H1 (cell line): ENCODE results near the gene ADRA2A. TPM values are rescaled to one million over a fixed set of nuclear protein-coding genes. Genes with fewer than 3 reads are reported as not detected.

Source experiments
- CTCF ChIA-PET: fragments of 300-600 bp; sonication (Branson Sonifier 250); formaldehyde crosslinking; loops from one replicate; lab custom pipeline; 2021; ENCODE audit not compliant: partially characterized antibody; lab: Charles Lee
- POLR2A ChIA-PET: fragments of 300-600 bp; sonication (Branson Sonifier 250); formaldehyde crosslinking; loops from one replicate; lab custom pipeline; 2021; ENCODE audit warnings: inconsistent platforms; ENCODE audit not compliant: partially characterized antibody; lab: Charles Lee
- DNase-seq, 2 experiments: peaks; one replicate each; pipeline versions ENCODE4 v3.0.0 to v3.0.0-alpha.2; 2010 to 2022; ENCODE audit warnings: low spot score in 2 of 2, low read depth in 1 of 2, mixed read lengths in 1 of 2
- FAIRE-seq: peaks from 2 replicates; lab custom pipeline; 2011; peaks lifted over from hg19 to GRCh38; lab: Jason Lieb, UNC
- H2AFZ ChIP-seq: 2 replicates; pipeline ENCODE4 v1.8.1; 2012; ENCODE audit warnings: low read length, inconsistent platforms
- H2AK5ac ChIP-seq: 2 replicates; pipeline ENCODE4 v1.6.1; 2013; ENCODE audit warnings: low read depth, low read length
- H2BK120ac ChIP-seq: replicated peaks from 2 replicates; pipeline ENCODE3; 2013; ENCODE audit warnings: low read depth, low read length, inconsistent platforms
- H2BK12ac ChIP-seq: 2 replicates; pipeline ENCODE4 v1.6.1; 2013; ENCODE audit warnings: low read depth, low read length
- H2BK15ac ChIP-seq: 2 replicates; pipeline ENCODE4 v1.6.1; 2013; ENCODE audit warnings: low read length
- H2BK20ac ChIP-seq: 2 replicates; pipeline ENCODE4 v1.6.1; 2013; ENCODE audit warnings: low read length
- H2BK5ac ChIP-seq: 2 replicates; pipeline ENCODE4 v1.6.1; 2013; ENCODE audit warnings: low read depth, low read length
- H3K14ac ChIP-seq: 2 replicates; pipeline ENCODE4 v1.6.1; 2013; ENCODE audit warnings: inconsistent platforms; ENCODE audit not compliant: insufficient read length
- H3K18ac ChIP-seq: 2 replicates; pipeline ENCODE4 v1.6.1; 2013; ENCODE audit warnings: low read length; ENCODE audit errors: extremely low read depth
- H3K23ac ChIP-seq: 2 replicates; pipeline ENCODE4 v1.6.1; 2013; ENCODE audit warnings: inconsistent platforms; ENCODE audit not compliant: insufficient read length
- H3K23me2 ChIP-seq: 2 replicates; pipeline ENCODE4 v1.6.1; 2013; ENCODE audit warnings: low read depth, low read length
- H3K27ac ChIP-seq: 2 replicates; pipeline ENCODE4 v1.6.1; 2011; ENCODE audit warnings: low read depth, low read length, inconsistent platforms
- H3K27me3 ChIP-seq, 4 experiments: replicated peaks in 1 of 4; 1 replicate in 1 of 4; 2 replicates in 3 of 4; pipeline versions ENCODE4 v1.6.1 to v1.8.1; 2011 to 2013; ENCODE audit warnings: low read length in 3 of 4, mild to moderate bottlenecking in 3 of 4, inconsistent platforms in 2 of 4, mixed read lengths in 2 of 4, moderate library complexity in 1 of 4; ENCODE audit not compliant: control insufficient read depth in 3 of 4, insufficient read depth in 3 of 4; ENCODE audit errors: extremely low read depth in 1 of 4
- H3K36me3 ChIP-seq, 4 experiments: 2 replicates each; pipeline versions ENCODE4 v1.6.1 to v1.8.1; 2011 to 2013; ENCODE audit warnings: mild to moderate bottlenecking in 4 of 4, low read length in 3 of 4, moderate library complexity in 2 of 4, control low read depth in 1 of 4, inconsistent platforms in 1 of 4; ENCODE audit not compliant: insufficient read depth in 4 of 4, control insufficient read depth in 2 of 4
- H3K4ac ChIP-seq: replicated peaks from 2 replicates; pipeline ENCODE3; 2013; ENCODE audit warnings: low read length, low read depth, mixed read lengths, inconsistent platforms; ENCODE audit not compliant: insufficient read length
- H3K4me1 ChIP-seq, 4 experiments: replicated peaks in 1 of 4; 1 replicate in 1 of 4; 2 replicates in 3 of 4; pipeline versions ENCODE4 v1.6.1 to v1.8.1; 2011 to 2013; ENCODE audit warnings: low read length in 3 of 4, inconsistent platforms in 2 of 4, mixed read lengths in 1 of 4; ENCODE audit not compliant: insufficient read depth in 4 of 4, control insufficient read depth in 3 of 4
- H3K4me2 ChIP-seq, 2 experiments: 2 replicates each; pipeline versions ENCODE4 v1.6.1 to v1.8.1; 2011 to 2013; ENCODE audit warnings: low read depth in 2 of 2, low read length in 2 of 2, control low read depth in 1 of 2, inconsistent platforms in 1 of 2, mild to moderate bottlenecking in 1 of 2; ENCODE audit not compliant: insufficient read depth in 1 of 2
- H3K4me3 ChIP-seq, 4 experiments: fragments of 200-600, 300-600 bp in 1 of 4; sonication (generic), shearing (Covaris generic), sonication (Bioruptor Twin) in 1 of 4; 2 replicates each; pipeline versions ENCODE4 v1.5.1 to v1.8.1; 2011 to 2016; ENCODE audit warnings: low read length in 4 of 4, low read depth in 3 of 4, control low read depth in 2 of 4, inconsistent platforms in 2 of 4, mild to moderate bottlenecking in 2 of 4, mixed read lengths in 1 of 4, moderate library complexity in 1 of 4; ENCODE audit not compliant: insufficient read depth in 2 of 4; ENCODE audit errors: extremely low read depth in 1 of 4
- H3K56ac ChIP-seq: replicated peaks from 2 replicates; pipeline ENCODE3; 2013; ENCODE audit warnings: low read depth, mild to moderate bottlenecking, mixed read lengths, low read length, inconsistent platforms; ENCODE audit not compliant: insufficient read length
- H3K79me1 ChIP-seq: 2 replicates; pipeline ENCODE4 v1.6.1; 2013; ENCODE audit warnings: low read depth, low read length, control low read depth
- H3K79me2 ChIP-seq, 2 experiments: 2 replicates each; pipeline versions ENCODE4 v1.6.1 to v1.8.1; 2012 to 2013; ENCODE audit warnings: low read length in 2 of 2, mild to moderate bottlenecking in 2 of 2, inconsistent platforms in 1 of 2; ENCODE audit not compliant: insufficient read depth in 2 of 2, control insufficient read depth in 1 of 2
- H3K9ac ChIP-seq, 4 experiments: replicated peaks in 1 of 4; 1 replicate in 1 of 4; 2 replicates in 3 of 4; pipeline versions ENCODE4 v1.6.1 to v1.8.1; 2011 to 2013; ENCODE audit warnings: low read depth in 3 of 4, low read length in 3 of 4, control low read depth in 2 of 4, mild to moderate bottlenecking in 2 of 4, moderate library complexity in 2 of 4, inconsistent platforms in 1 of 4; ENCODE audit errors: extremely low read depth in 1 of 4
- H3K9me3 ChIP-seq, 2 experiments: 2 replicates each; pipeline versions ENCODE4 v1.6.1 to v1.8.1; 2012 to 2013; ENCODE audit warnings: mild to moderate bottlenecking in 2 of 2, moderate library complexity in 2 of 2, control low read depth in 1 of 2, inconsistent platforms in 1 of 2, low read depth in 1 of 2, low read length in 1 of 2, mixed read lengths in 1 of 2; ENCODE audit not compliant: insufficient read depth in 2 of 2
- H4K20me1 ChIP-seq, 2 experiments: replicated peaks in 1 of 2; 2 replicates each; pipeline versions ENCODE3 to v1.8.1; 2011 to 2013; ENCODE audit warnings: inconsistent platforms in 2 of 2, low read length in 2 of 2, mild to moderate bottlenecking in 1 of 2; ENCODE audit not compliant: insufficient read depth in 2 of 2, control insufficient read depth in 1 of 2
- H4K5ac ChIP-seq: 2 replicates; pipeline ENCODE4 v1.6.1; 2013; ENCODE audit warnings: low read length, low read depth, mixed read lengths, inconsistent platforms; ENCODE audit not compliant: insufficient read length
- H4K8ac ChIP-seq: 2 replicates; pipeline ENCODE4 v1.8.0; 2013; ENCODE audit warnings: mild to moderate bottlenecking, moderate library complexity, low read length, inconsistent platforms; ENCODE audit not compliant: insufficient read depth; ENCODE audit errors: extremely low read depth
- H4K91ac ChIP-seq: replicated peaks from 2 replicates; pipeline ENCODE3; 2013; ENCODE audit warnings: low read length, mixed read lengths, inconsistent platforms; ENCODE audit not compliant: insufficient read length
- ATF2 ChIP-seq: IDR thresholded peaks from 2 replicates; pipeline ENCODE4 v1.6.1; 2012; ENCODE audit warnings: low read length, inconsistent platforms
- BCL11A ChIP-seq, 2 experiments: IDR thresholded peaks; one replicate each; pipeline ENCODE4 v1.6.1; 2011; ENCODE audit warnings: low read depth in 2 of 2, low read length in 2 of 2, mild to moderate bottlenecking in 2 of 2
- CEBPB ChIP-seq: IDR thresholded peaks from 2 replicates; pipeline ENCODE4 v1.6.1; 2012; ENCODE audit warnings: low read depth, low read length
- GABPA ChIP-seq: IDR thresholded peaks from 2 replicates; pipeline ENCODE4 v1.6.1; 2011; ENCODE audit warnings: mild to moderate bottlenecking, low read length, moderate library complexity, borderline replicate concordance; ENCODE audit not compliant: insufficient read depth
- KDM5A ChIP-seq: fragments of 200-600 bp; IDR thresholded peaks from 2 replicates; pipeline ENCODE4 v1.7.1; 2012; ENCODE audit warnings: mild to moderate bottlenecking, low read length, inconsistent platforms, mixed read lengths
- SIN3A ChIP-seq, 2 experiments: IDR thresholded peaks in 1 of 2; conservative IDR thresholded peaks in 1 of 2; 2 replicates each; pipeline ENCODE4 v1.6.1; 2011 to 2012; ENCODE audit warnings: low read length in 2 of 2, improper control_type of control experiment in 1 of 2, low read depth in 1 of 2, mild to moderate bottlenecking in 1 of 2
- SP1 ChIP-seq: IDR thresholded peaks from 2 replicates; pipeline ENCODE4 v1.6.1; 2011; ENCODE audit warnings: low read depth, low read length
- SRF ChIP-seq: IDR thresholded peaks from 2 replicates; pipeline ENCODE4 v1.6.1; 2011; ENCODE audit warnings: mild to moderate bottlenecking, low read depth, low read length, moderate library complexity
- TAF7 ChIP-seq: optimal IDR thresholded peaks from 2 replicates; pipeline ENCODE3; 2011; ENCODE audit warnings: low read depth, mild to moderate bottlenecking, inconsistent platforms, low read length, moderate library complexity, borderline replicate concordance
- TBP ChIP-seq: IDR thresholded peaks from 2 replicates; pipeline ENCODE4 v1.6.1; 2011; ENCODE audit warnings: low read depth, low read length, improper control_type of control experiment
- USF2 ChIP-seq: IDR thresholded peaks from 2 replicates; pipeline ENCODE4 v1.6.1; 2011; ENCODE audit warnings: low read length, improper control_type of control experiment
- WGBS, 2 experiments: shearing (Covaris generic) in 1 of 2; methylation state at CpG; one replicate each; pipeline versions ENCODE4 v1.1.6 to v1.1.7; 2013 to 2015; ENCODE audit warnings: low lambda C conversion rate in 2 of 2, mixed read lengths in 2 of 2, inconsistent platforms in 1 of 2, low coverage in 1 of 2, missing lambda C conversion rate in 1 of 2; ENCODE audit not compliant: insufficient replicate concordance in 2 of 2, insufficient coverage in 1 of 2, insufficient read length in 1 of 2; ENCODE audit errors: extremely low coverage in 1 of 2, missing lambda C conversion rate in 1 of 2; 5-methylcytosine and 5-hydroxymethylcytosine counted together
- polyA plus RNA-seq, 7 experiments: library from polyadenylated mRNA; depleted of rRNA in 3 of 7; stranded (reverse) in 5 of 7; unstranded in 2 of 7; fragments of >200 nt in 5 of 7; fragments of 200-250 nt in 2 of 7; gene quantifications; 1 replicate in 5 of 7; 2 replicates in 1 of 7; 4 replicates in 1 of 7; pipeline versions ENCODE4 v1.2.1 to v1.2.3, GENCODE V29; 2011 to 2013; ENCODE audit warnings: missing spikeins in 2 of 7, mixed read lengths in 2 of 7
- total RNA-seq: library from RNA; stranded (reverse); fragmentation: NEBNext Ultra II Directional; extraction: Animal tissue kit (Norgen Biotek cat#: 25700); gene quantifications from 2 replicates; pipeline ENCODE4 v1.2.1, GENCODE V29; 2021

The ADRA2A gene
- total and polyA plus RNA-seq, 2 of the 8 experiments (the other 6 are each of a cell fraction or from before 2014, with no cell fraction given), result 5.9 to 6.2 TPM

- Histone ChIP-seq H2BK12ac (no peak overlapping the region), H3K23me2 (no peaks in the 10 kb centered on the region), H2BK20ac (no peak overlapping the region), H3K79me2 (no peaks in the 10 kb centered on the region), H2BK5ac (no peak overlapping the region), H3K9ac (no peak overlapping the region), H3K4me1 (peaks cover 0 to 5% (median 0%) of the 10 kb centered on the region in 4 experiments; a peak in 2 of 7 replicates), H3K9me3 (no peaks in the 10 kb centered on the region), H3K4ac (no peak overlapping the region), H3K79me1 (no peaks in the 10 kb centered on the region), H4K91ac (no peak overlapping the region), H4K20me1 (no peaks in the 10 kb centered on the region), H3K14ac (no peak overlapping the region), H3K36me3 (no peaks in the 10 kb centered on the region), H3K4me3 (no peak overlapping the region), H3K27me3 (no peaks in the 10 kb centered on the region; a peak in 1 of 7 replicates), H3K23ac (no peak overlapping the region)
- FAIRE-seq, result no peak
- CTCF ChIA-PET, result interaction anchor here (0.6 to 0.8 kb wide), 3 partner anchors 9 to 75 kb away, joined by 3 to 5 read pairs (median 4); no protein-coding TSS in a partner anchor
- TF ChIP-seq SP1 (no peak), SRF (no peak), TBP (no peak), BCL11A (IDR thresholded peaks at IDR 0.05; ENCODE audit: low read depth in 2 of 2, low read length in 2 of 2) (no peak), KDM5A (no peak), SIN3A (conservative IDR thresholded peaks at IDR 0.05 in 1 of 2, IDR thresholded peaks at IDR 0.05 in 1 of 2; ENCODE audit: low read depth in 1 of 2, low read length in 2 of 2) (no peak), GABPA (no peak), CEBPB (no peak), ATF2 (no peak), TAF7 (no peak), USF2 (no peak)
- TF ChIP-seq, all 59 proteins: peak for 0
- no peak overlapping the region for H3K18ac ChIP-seq
- 90% methylated on average over 3 of the region's 3 CpGs; no CpG with 5 or more reads in 1 of the 2 experiments for WGBS, 2 experiments
- no peak overlapping the region for H3K4me2 ChIP-seq
- no peak overlapping the region for H2AK5ac ChIP-seq
- H3K56ac ChIP-seq, result no peak overlapping the region
- H2BK15ac ChIP-seq, result no peak overlapping the region
- no peak for DNase-seq
- no peak overlapping the region for H3K27ac ChIP-seq
- H2AFZ ChIP-seq, result no peak overlapping the region
- H2BK120ac ChIP-seq, result no peak overlapping the region
- no peak overlapping the region for H4K8ac ChIP-seq
- POLR2A ChIA-PET, result no interaction called here
- no peak overlapping the region for H4K5ac ChIP-seq
Observed at GRCh38 chr10:111110771-111111170, 33.9 kb downstream of the ADRA2A start.
